Muscle layer of colon (tissue), 2 donors: ENCODE results near the gene VRK3.
"Not testable (repeated sequence)": the region's sequence is repeated elsewhere in the genome, so short reads cannot be mapped to it uniquely, and the experiment has no call there.

Experiments
- H3K27ac ChIP-seq: one replicate; pipeline ENCODE4 v1.7.0; 2013; ENCODE audit warnings: low read depth, mild to moderate bottlenecking, low read length, moderate library complexity
- H3K27me3 ChIP-seq, 2 donors: one replicate each; pipeline ENCODE4 v1.7.0; 2013; ENCODE audit warnings: low read length in 2 of 2, mild to moderate bottlenecking in 2 of 2; ENCODE audit not compliant: insufficient read depth in 2 of 2, control insufficient read depth in 1 of 2
- H3K36me3 ChIP-seq: one replicate; pipeline ENCODE4 v1.7.0; 2013; ENCODE audit warnings: mild to moderate bottlenecking, low read length; ENCODE audit not compliant: insufficient read depth
- H3K4me1 ChIP-seq: one replicate; pipeline ENCODE4 v1.7.0; 2013; ENCODE audit warnings: mild to moderate bottlenecking, low read length; ENCODE audit not compliant: insufficient read depth
- H3K4me3 ChIP-seq, 2 donors: one replicate each; pipeline ENCODE4 v1.7.0; 2013; ENCODE audit warnings: low read length in 2 of 2, low read depth in 1 of 2, mild to moderate bottlenecking in 1 of 2, moderate library complexity in 1 of 2
- H3K9ac ChIP-seq: one replicate; pipeline ENCODE4 v1.7.0; 2013; ENCODE audit warnings: low read length
- H3K9me3 ChIP-seq: one replicate; pipeline ENCODE4 v1.7.0; 2013; ENCODE audit warnings: mild to moderate bottlenecking, low read length
- donor health status: abdominal sarcoma.
- donor health status: Adenocarcinoma of cecum.

The VRK3 gene, protein sequence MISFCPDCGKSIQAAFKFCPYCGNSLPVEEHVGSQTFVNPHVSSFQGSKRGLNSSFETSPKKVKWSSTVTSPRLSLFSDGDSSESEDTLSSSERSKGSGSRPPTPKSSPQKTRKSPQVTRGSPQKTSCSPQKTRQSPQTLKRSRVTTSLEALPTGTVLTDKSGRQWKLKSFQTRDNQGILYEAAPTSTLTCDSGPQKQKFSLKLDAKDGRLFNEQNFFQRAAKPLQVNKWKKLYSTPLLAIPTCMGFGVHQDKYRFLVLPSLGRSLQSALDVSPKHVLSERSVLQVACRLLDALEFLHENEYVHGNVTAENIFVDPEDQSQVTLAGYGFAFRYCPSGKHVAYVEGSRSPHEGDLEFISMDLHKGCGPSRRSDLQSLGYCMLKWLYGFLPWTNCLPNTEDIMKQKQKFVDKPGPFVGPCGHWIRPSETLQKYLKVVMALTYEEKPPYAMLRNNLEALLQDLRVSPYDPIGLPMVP

DNA sequence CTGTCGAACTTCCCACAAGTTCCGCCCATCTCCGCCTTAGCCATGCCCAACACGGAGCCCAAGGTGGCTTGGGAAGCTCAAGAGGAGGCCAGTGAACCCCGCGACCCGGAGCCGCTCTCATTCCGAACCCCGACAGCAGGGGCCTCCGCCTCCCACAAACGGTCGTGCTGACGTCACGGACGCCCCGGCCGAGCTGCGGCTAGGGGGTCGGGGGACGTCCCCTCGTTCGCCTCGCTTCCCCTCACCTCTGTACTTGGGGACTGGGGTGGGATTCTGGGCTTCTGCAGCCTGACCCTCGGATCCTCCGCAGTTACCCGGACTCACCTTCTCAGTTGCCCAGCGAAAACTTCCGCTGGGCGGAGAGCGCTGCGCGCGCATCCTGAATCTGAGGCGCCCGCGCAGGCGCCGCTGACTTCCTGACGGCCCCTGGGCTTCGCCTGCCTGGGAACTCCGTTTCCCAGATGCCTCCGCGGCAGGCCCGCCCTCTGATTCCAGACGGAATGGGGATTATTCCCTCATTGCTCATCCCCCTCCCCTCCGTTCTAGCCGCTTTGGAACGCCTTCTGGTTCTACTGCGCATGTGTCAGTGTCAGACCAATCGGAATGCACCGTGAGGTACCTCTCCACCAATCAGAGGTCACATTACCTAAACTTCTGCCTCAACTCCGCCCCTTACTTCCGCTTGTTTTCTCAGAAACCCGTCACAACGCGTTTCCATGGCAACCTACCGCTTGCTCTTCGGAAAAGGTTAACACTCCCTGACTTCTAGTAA is at the start of gene VRK3:
VRK3 (minus strand) TSS at position 351 of the 772 bp plus-strand sequence. CDS start 9,210 bp downstream, outside the sequence.
- Histone ChIP-seq H3K36me3 (no peaks in the 10 kb centered on the region), H3K27me3 (no peaks in the 10 kb centered on the region), H3K27ac (peak within 1 kb of the TSS; percentile 99), H3K4me1 (peaks cover 24% of the 10 kb centered on the region), H3K4me3 (peak within 1 kb of the TSS; percentile 85 to 96), H3K9me3 (no peaks in the 10 kb centered on the region), H3K9ac (peak within 1 kb of the TSS; percentile 78)

DNA sequence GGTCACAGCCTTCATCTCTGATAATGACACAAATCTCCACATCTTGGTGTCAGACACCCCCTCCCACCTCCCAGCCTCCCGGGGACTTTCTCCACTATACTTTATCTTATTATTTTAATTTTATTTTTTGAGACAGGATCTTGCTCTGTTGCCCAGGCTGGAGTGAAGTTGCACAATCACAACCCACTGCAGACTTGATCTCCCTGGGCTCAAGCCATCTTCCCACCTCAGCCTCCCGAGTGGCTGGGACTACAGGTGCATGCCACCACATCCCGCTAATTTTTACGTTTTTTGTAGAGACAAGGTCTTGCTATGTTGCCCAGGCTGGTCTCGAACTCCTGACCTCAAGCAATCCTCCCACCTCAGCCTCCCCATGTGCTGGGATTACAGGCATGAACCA is 43.2 kb upstream of the VRK3 start:
- H3K27ac ChIP-seq, H3K9ac ChIP-seq, H3K9me3 ChIP-seq, H3K36me3 ChIP-seq, H3K4me3 ChIP-seq, H3K4me1 ChIP-seq, H3K27me3 ChIP-seq: not testable (repeated sequence)

GRCh38 chr19:50067575-50067974 is 42.4 kb upstream of the VRK3 start:
- Histone ChIP-seq H3K36me3 (no peaks in the 10 kb centered on the region), H3K4me3 (no peak overlapping the region), H3K9ac (no peak overlapping the region), H3K9me3 (no peaks in the 10 kb centered on the region), H3K27ac (no peak overlapping the region), H3K27me3 (no peaks in the 10 kb centered on the region), H3K4me1 (no peaks in the 10 kb centered on the region)

DNA sequence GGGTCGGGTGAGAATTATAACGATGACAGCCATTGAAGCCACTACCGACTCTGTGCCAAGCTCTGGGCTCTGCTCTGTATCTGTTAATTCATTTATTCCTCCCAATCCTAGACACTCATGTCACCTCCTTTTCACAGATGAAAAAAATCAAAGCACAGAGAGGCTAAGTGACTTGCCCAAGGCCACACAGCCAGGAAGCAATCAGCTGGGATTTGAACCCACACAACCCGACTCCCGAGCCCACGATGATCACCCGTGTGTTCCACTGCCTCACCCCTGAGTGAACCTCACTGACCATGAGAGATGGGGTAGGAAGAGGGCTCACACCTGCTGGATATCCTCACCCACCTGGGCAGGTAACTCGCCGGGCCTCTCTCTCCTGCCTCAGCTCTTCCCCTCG is 40.8 kb upstream of the VRK3 start:
- Histone ChIP-seq H3K9ac (no peak overlapping the region), H3K4me3 (no peak overlapping the region), H3K4me1 (no peaks in the 10 kb centered on the region)

GRCh38 chr19:50061650-50062049 is 36.5 kb upstream of the VRK3 start:
- Histone ChIP-seq H3K4me3 (no peak overlapping the region), H3K27ac (no peak overlapping the region), H3K4me1 (no peaks in the 10 kb centered on the region), H3K9me3 (peaks cover 6% of the 10 kb centered on the region), H3K27me3 (no peaks in the 10 kb centered on the region), H3K36me3 (no peaks in the 10 kb centered on the region), H3K9ac (no peak overlapping the region)

More for the DNA sequence above, 40.8 kb upstream of the VRK3 start:
- Histone ChIP-seq H3K27ac (no peak overlapping the region), H3K9me3 (no peaks in the 10 kb centered on the region), H3K36me3 (no peaks in the 10 kb centered on the region), H3K27me3 (no peaks in the 10 kb centered on the region)

- H3K4me3 ChIP-seq: no peak overlapping the region
These were observed 34.9 kb upstream of the VRK3 start for GRCh38 chr19:50060107-50060506.

DNA sequence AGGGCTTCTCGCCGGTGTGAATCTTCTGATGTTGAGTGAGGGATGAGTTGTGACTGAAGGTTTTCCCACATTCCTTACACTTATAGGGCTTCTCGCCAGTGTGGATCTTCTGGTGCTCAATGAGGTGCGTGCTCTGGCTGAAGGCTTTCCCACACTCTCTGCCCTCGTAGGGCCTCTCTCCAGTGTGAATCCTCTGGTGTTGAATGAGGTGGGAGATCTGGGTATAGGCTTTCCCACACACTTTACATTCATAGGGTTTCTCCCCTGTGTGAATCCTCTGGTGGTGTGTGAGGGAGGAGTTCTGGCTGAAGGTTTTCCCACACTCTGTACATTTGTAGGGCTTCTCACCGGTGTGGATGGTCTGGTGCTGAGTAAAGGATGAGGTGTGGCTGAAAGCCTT is 33.9 kb upstream of the VRK3 start:
- H3K9ac ChIP-seq: no peak overlapping the region
- H3K27me3 ChIP-seq: no peaks in the 10 kb centered on the region
- H3K36me3 ChIP-seq: no peaks in the 10 kb centered on the region
- H3K9me3 ChIP-seq: peaks cover 6% of the 10 kb centered on the region
- H3K27ac ChIP-seq: no peak overlapping the region
- H3K4me3 ChIP-seq: peak overlapping the region in 1 of 2 donors; percentile 14
- H3K4me1 ChIP-seq: no peaks in the 10 kb centered on the region

More at GRCh38 chr19:50060107-50060506, 34.9 kb upstream of the VRK3 start:
- no peak overlapping the region for H3K27ac ChIP-seq
- peaks cover 6% of the 10 kb centered on the region for H3K9me3 ChIP-seq
- no peaks in the 10 kb centered on the region for H3K36me3 ChIP-seq
- H3K9ac ChIP-seq: no peak overlapping the region
- no peaks in the 10 kb centered on the region for H3K27me3 ChIP-seq
- H3K4me1 ChIP-seq: no peaks in the 10 kb centered on the region

- no peak overlapping the region for H3K9ac ChIP-seq
- no peaks in the 10 kb centered on the region for H3K27me3 ChIP-seq
- H3K36me3 ChIP-seq: no peaks in the 10 kb centered on the region
- H3K4me3 ChIP-seq: no peak overlapping the region
- peaks cover 6% of the 10 kb centered on the region for H3K9me3 ChIP-seq
- no peak overlapping the region for H3K27ac ChIP-seq
- no peaks in the 10 kb centered on the region for H3K4me1 ChIP-seq
These were observed 33.3 kb upstream of the VRK3 start for GRCh38 chr19:50058425-50058824.

GRCh38 chr19:50053119-50053518 is 27.9 kb upstream of the VRK3 start:
- no peaks in the 10 kb centered on the region for H3K9me3 ChIP-seq
- H3K27ac ChIP-seq: no peak overlapping the region
- H3K4me3 ChIP-seq: no peak overlapping the region
- H3K9ac ChIP-seq: no peak overlapping the region
- no peaks in the 10 kb centered on the region for H3K27me3 ChIP-seq
- no peaks in the 10 kb centered on the region for H3K4me1 ChIP-seq
- H3K36me3 ChIP-seq: no peaks in the 10 kb centered on the region

DNA sequence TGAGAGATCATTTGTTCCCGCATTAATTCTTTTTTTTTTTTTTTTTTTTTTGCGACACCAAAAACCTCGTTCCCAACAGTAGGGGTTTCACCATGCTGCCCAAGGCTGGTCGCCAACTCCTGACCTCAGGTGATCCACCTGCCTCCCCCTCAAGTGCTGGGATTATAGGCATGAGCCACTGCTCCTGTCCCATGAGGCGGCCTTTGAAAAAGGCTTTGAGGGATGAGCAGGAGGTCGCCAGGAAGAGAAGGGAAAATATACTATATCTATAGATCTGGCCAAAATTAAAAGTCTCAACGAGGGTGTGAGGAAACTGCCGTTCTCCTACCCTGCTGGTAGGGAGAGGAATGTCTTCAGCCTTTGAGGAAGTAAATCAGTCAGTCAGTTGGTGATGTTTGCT is 26.8 kb upstream of the VRK3 start:
- Histone ChIP-seq H3K9ac (no peak overlapping the region), H3K4me1 (no peaks in the 10 kb centered on the region), H3K4me3 (no peak overlapping the region), H3K27me3 (no peaks in the 10 kb centered on the region), H3K36me3 (no peaks in the 10 kb centered on the region), H3K27ac (no peak overlapping the region), H3K9me3 (no peaks in the 10 kb centered on the region)

DNA sequence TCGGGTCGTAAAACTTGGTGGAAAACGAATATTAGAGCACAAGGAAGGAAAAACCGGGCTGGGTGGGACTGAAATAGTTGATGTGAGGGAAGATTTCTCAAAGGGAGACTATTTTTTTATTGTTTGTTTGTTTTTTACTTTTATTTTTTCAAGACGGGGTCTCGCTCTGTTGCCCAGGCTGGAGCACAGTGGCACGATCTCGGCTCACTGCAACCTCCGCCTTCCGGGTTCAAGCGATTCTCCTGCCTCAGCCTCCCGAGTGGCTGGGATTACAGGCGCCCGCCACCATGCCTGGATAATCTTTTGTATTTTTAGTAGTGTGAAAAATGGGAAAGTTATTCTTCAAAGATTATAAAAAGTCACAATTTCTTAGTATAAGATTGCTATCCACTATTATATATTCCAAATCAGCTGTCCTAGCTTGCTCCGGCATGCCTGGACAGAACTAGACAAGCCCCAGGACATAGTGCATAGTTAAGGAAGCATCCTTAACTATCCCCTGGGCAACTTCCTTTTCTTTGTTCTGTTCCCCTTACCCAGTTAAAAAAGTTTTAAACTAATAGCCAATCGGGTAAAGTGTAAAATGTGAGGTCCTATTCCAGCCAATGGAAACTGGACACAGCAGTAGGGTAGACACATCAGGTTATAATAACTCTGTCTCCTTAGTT is 26.2 kb upstream of the VRK3 start:
- not testable (repeated sequence) for H3K9ac ChIP-seq, H3K36me3 ChIP-seq, H3K27ac ChIP-seq, H3K27me3 ChIP-seq, H3K4me1 ChIP-seq, H3K9me3 ChIP-seq
- peak overlapping the region; percentile 43 to 62 for H3K4me3 ChIP-seq
